Left colon (tissue), 2 donors: Measurements from ENCODE around the gene GRK1. TPM values are rescaled to one million over a fixed set of nuclear protein-coding genes. Genes with fewer than 3 reads are reported as not detected.
"Not testable (repeated sequence)": the region's sequence is repeated elsewhere in the genome, so short reads cannot be mapped to it uniquely, and the experiment has no call there.

Experiments
- ATAC-seq: fragments of 200-7000 bp; cut with Tn5 transposase; one replicate; pipeline ENCODE4 v1.9.1; 2020; ENCODE audit warnings: mild to moderate bottlenecking, moderate library complexity
- DNase-seq, 2 donors: peaks; one replicate each; pipeline ENCODE4 v3.0.0-alpha.2; 2020
- intact Hi-C, 2 donors: fragments of 100-400 bp; cut with DNase I in 1 of 2; cut with micrococcal nuclease in 1 of 2; formaldehyde crosslinking; loops; one replicate each; pipeline versions ENCODE4 v1.11.2 to v1.14.0; 2022; cut with DNase I, micrococcal nuclease
- total RNA-seq, 2 donors: library from RNA; stranded (reverse); fragmentation: NEBNext Ultra II Directional; extraction: Animal tissue kit (Norgen Biotek cat#: 25700); gene quantifications; one replicate each; pipeline ENCODE4 v1.2.1, GENCODE V29; 2021
- donor health status: DM: no; HTN: no; CAD: no.
- donor health status: DM: yes; HTN: yes; CAD: no.

GRK1 gene
- total RNA-seq, 2 donors from 2014 or later, result 0.09 TPM; not detected in 1

- no peak for DNase-seq
- intact Hi-C loops, result no loop called here
- no peak for ATAC-seq
These were observed 67.2 kb downstream of the GRK1 start for GRCh38 chr13:113734099-113734825.

GRCh38 chr13:113734826-113735125, 67.8 kb downstream of the GRK1 start:
- ATAC-seq (no peak), DNase-seq (no peak)
- intact Hi-C loops, result no loop called here

GRCh38 chr13:113735194-113735593, 68.2 kb downstream of the GRK1 start:
- intact Hi-C loops, result no loop called here
- ATAC-seq, result no peak
- no peak for DNase-seq

GRCh38 chr13:113735750-113736149, 68.7 kb downstream of the GRK1 start:
- intact Hi-C loops, result no loop called here
- ATAC-seq (no peak), DNase-seq (no peak)

- intact Hi-C loops, result no loop called here
- peak; percentile 52 to 54 for DNase-seq
- ATAC-seq, result peak; percentile 84
These were observed 69.3 kb downstream of the GRK1 start for GRCh38 chr13:113736258-113736731.

- ATAC-seq (no peak), DNase-seq (no peak)
- intact Hi-C loops, result no loop called here
These were observed 70.8 kb downstream of the GRK1 start for GRCh38 chr13:113737803-113738202.

DNA sequence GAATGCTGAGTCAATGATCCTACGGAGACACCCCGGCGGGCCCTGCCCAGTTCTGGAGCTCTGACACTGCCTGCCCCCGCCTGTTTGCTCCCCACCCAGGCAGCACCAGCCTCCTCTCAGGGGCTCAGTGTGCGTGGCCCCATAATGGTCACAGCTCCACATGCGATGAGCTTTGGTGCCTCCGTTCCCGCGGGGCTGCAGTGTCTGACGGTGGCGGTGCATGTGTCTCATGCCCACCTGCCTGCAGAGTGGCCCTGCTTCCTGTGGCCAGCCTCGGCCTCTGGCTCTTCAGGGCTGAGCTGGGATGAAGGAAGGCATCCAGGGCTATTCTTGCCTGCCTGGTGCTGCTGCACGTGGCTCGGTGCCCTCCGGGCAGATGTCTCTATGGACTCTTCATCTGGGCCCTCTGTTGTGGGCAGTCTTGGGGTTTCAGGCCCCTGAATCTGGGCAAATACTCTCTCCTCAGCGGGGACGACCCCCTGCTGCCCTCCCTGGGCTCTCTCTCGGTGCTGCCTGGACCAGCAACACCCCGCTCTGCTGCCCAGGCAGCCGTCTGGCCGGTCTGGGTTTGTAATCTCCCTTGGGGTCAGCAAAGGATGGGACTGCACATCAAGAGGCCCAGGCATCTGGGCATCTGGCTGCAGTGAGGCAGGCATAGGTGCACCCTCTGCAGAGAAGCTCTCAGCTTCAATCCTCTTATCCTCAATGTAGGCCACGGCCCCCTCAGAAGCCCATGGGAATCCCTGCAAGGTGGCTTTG, 72.7 kb downstream of the GRK1 start:
- DNase-seq, result no peak
- no peak for ATAC-seq
- intact Hi-C loops, result no loop called here

- no peak for ATAC-seq
- no peak for DNase-seq
- intact Hi-C loops, result no loop called here
These were observed 73.2 kb downstream of the GRK1 start for GRCh38 chr13:113740286-113740556.

DNA sequence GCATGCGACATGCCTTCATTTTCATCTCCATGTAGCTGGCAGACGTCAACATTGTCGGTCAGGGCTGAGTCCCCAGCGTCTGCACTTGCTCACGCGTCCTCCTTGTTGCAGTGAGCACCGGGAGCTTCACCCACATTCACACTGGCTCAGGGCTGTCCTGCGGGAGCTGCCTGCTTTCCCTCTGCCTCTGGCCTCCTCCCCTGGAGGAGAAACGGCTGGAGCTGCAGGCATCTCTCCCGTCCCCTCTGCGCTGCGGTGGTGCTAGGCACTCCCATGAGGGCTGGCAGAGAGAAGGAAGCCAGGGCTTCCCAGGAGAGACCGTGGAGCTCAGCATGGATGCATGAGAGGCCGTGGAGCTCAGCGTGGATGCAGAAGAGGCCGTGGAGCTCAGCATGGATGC, 73.6 kb downstream of the GRK1 start:
- intact Hi-C loops, result no loop called here
- no peak for ATAC-seq
- no peak for DNase-seq

DNA sequence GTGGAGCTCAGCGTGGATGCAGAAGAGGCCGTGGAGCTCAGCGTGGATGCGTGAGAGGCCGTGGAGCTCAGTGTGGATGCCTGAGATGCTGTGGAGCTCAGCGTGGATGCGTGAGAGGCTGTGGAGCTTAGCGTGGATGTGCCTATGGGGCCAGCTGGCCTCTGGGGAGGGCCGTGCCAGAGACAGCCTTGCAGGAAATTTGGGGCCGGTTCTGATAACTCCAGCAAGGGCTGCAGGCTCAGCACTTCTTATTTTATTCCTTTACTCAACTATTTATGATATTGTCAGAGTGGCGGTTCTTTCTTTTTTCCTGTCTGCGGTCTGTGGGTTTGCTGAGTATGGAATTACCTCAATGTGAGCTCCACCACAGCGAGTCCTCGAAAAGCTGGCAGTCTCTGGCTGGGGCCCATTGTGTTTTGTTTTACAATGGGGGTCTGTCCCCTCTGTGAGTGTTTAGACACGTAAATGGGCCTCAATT, 74.2 kb downstream of the GRK1 start:
- intact Hi-C loops, result no loop called here
- ATAC-seq, result no peak
- DNase-seq, result no peak

GRCh38 chr13:113742000-113742441, 75.0 kb downstream of the GRK1 start:
- DNase-seq, result peak; percentile 52 to 68
- peak; percentile 76 for ATAC-seq
- intact Hi-C loops, result no loop called here

DNA sequence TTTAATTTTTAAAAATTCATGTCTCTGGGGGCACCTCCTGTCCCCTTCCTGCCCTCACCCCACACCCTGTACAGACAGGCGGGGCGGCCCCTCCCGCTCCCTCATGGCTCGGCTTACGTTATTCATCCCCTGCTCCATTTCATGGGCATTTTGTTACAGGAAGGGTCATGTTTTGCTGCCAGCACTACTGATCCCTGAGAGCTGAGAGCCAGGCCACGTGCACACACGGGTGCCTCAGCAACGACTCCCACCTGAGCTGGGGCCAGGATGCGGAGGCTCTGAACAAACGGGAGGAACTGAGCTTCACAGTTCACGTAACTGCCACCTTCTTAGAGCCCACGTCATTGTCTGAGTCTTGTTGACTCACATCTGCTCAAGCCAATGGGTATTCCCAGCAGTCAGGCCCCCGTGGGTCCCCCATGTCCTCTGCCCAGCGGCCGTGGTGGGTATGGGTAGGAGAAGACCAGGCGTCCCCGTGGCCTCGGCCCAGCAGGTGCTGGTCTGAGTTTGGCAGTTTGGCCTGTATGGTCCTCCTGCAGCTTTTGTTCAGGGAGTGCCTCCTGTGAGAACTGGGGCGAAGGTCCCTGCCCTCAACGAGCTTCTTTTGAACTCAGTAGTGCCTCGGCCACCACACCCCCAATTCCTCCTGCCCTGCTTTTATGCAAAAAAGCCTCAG, 75.6 kb downstream of the GRK1 start:
- ATAC-seq (no peak), DNase-seq (no peak)
- intact Hi-C loops, result no loop called here

DNA sequence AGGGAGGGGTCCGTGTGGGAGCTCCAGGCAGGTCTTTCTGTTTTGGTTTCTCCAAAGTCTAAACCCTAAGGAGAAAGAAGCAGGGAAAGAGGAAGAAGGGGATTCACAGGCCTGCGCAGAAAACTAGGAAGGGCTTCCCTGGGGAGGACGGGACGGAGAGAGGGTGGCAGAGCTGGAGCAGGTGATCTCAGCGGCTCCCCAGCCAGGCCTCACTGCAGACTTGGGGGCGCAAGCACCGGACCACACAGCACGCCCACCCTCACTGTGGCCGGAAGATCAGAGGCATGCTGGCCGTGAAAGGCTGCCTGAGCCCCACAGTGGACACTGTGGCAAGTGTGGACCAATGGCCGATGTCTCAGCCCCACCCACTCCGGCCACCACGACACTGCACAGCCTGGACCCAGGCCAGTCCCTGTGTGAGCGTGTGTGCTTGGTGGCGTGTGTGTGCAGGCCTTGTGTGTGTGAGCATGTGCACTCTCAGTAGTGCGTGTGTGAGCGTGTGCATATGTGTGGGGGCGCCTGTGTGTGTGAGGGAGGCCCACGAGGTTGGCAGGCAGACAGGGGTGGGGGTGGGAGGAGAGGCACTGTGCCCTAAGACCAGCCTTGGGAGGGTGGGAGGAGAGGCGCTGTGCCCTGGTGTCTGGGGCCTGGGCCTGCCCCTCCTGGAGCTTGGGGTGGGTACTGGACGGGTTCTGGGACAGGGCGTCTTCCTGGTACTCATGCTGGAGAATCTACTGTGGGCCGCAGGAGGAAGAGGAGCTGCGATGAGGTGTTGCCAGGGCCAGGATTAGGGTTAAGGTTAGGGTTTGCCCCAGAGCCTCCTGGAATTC, 76.6 kb downstream of the GRK1 start:
- intact Hi-C loops, result no loop called here
- ATAC-seq, result peak; percentile 2
- no peak for DNase-seq

GRCh38 chr13:113744197-113745000, 77.4 kb downstream of the GRK1 start:
- ATAC-seq (peak; percentile 58), DNase-seq (peak; percentile 36 to 67)
- intact Hi-C loops, result no loop called here

- DNase-seq, result no peak
- ATAC-seq, result no peak
- intact Hi-C loops, result no loop called here
These were observed 78.0 kb downstream of the GRK1 start for GRCh38 chr13:113745059-113745458.

GRCh38 chr13:113745500-113746142, 78.6 kb downstream of the GRK1 start:
- intact Hi-C loops, ATAC-seq, DNase-seq: not testable (repeated sequence)

GRCh38 chr13:113746143-113746525, 79.1 kb downstream of the GRK1 start:
- peak; percentile 79 for ATAC-seq
- peak in 1 of 2 donors; percentile 52 for DNase-seq
- intact Hi-C loops, result no loop called here

GRCh38 chr13:113746671-113747070, 79.7 kb downstream of the GRK1 start:
- intact Hi-C loops, result no loop called here
- DNase-seq, result no peak
- no peak for ATAC-seq
